Measurements from ENCODE around the gene FGF3.

GRCh38 chr11:69797156-69797555 is 22.1 kb downstream of the FGF3 start:
- TF ChIP-seq, protein P1, sequence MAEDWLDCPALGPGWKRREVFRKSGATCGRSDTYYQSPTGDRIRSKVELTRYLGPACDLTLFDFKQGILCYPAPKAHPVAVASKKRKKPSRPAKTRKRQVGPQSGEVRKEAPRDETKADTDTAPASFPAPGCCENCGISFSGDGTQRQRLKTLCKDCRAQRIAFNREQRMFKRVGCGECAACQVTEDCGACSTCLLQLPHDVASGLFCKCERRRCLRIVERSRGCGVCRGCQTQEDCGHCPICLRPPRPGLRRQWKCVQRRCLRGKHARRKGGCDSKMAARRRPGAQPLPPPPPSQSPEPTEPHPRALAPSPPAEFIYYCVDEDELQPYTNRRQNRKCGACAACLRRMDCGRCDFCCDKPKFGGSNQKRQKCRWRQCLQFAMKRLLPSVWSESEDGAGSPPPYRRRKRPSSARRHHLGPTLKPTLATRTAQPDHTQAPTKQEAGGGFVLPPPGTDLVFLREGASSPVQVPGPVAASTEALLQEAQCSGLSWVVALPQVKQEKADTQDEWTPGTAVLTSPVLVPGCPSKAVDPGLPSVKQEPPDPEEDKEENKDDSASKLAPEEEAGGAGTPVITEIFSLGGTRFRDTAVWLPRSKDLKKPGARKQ (CRISPR knock-in tag; IDR thresholded peaks at IDR 0.05) = no peak
- TF ChIP-seq CEBPB (tag; IDR thresholded peaks at IDR 0.05) (no peak), CAMTA2 (CRISPR knock-in tag; conservative IDR thresholded peaks at IDR 0.05) (no peak), ZBTB43 (CRISPR knock-in tag; IDR thresholded peaks at IDR 0.05) (no peak)

All from K562 (cell line).